OCI-LY1 (cell line): Measurements from ENCODE around the gene PRPF31.

Source experiments
- H2AFZ ChIP-seq: fragments of 200-600 bp; sonication (generic), shearing (Covaris generic); 2 replicates; pipeline ENCODE4 v1.6.0; 2014; ENCODE audit warnings: antibody characterized with exemption, mild to moderate bottlenecking, low read length
- H3F3A ChIP-seq: fragments of 200-600 bp; sonication (generic), shearing (Covaris generic); 2 replicates; pipeline ENCODE4 v1.6.0; 2014; ENCODE audit warnings: mild to moderate bottlenecking, antibody characterized with exemption, low read length, moderate library complexity; ENCODE audit not compliant: insufficient read depth
- H3K27ac ChIP-seq: fragments of 200-600 bp; sonication (generic); 2 replicates; pipeline ENCODE4 v1.5.1; 2014; ENCODE audit warnings: low read length, mixed run types, mild to moderate bottlenecking, low read depth; ENCODE audit not compliant: poor library complexity, severe bottlenecking
- H3K27me3 ChIP-seq: fragments of 200-600 bp; sonication (generic); 2 replicates; pipeline ENCODE4 v1.6.0; 2014; ENCODE audit warnings: antibody characterized with exemption, mild to moderate bottlenecking, low read length, moderate library complexity; ENCODE audit not compliant: insufficient read depth
- H3K36me3 ChIP-seq: fragments of 200-600 bp; sonication (generic); 2 replicates; pipeline ENCODE4 v1.6.1; 2014; ENCODE audit warnings: mild to moderate bottlenecking, antibody characterized with exemption, low read length, moderate library complexity, mixed read lengths; ENCODE audit not compliant: insufficient read depth
- H3K4me1 ChIP-seq: fragments of 200-600 bp; sonication (generic); 2 replicates; pipeline ENCODE4 v1.5.1; 2014; ENCODE audit warnings: mild to moderate bottlenecking, low read length, moderate library complexity; ENCODE audit not compliant: insufficient read depth, severe bottlenecking
- H3K4me2 ChIP-seq: fragments of 200-600 bp; sonication (generic), shearing (Covaris generic); 2 replicates; pipeline ENCODE4 v1.6.1; 2014; ENCODE audit warnings: low read length
- H3K4me3 ChIP-seq: fragments of 200-600 bp; sonication (generic); 2 replicates; pipeline ENCODE4 v1.5.1; 2014; ENCODE audit warnings: low read length, low read depth, mild to moderate bottlenecking, mixed read lengths; ENCODE audit not compliant: poor library complexity, severe bottlenecking
- H3K79me2 ChIP-seq: fragments of 200-600 bp; shearing (Covaris generic); 2 replicates; pipeline ENCODE4 v1.6.1; 2016; ENCODE audit warnings: mixed run types, low read length, mixed read lengths; ENCODE audit not compliant: insufficient read depth
- H3K9ac ChIP-seq: fragments of 200-600 bp; sonication (generic), shearing (Covaris generic); 2 replicates; pipeline ENCODE4 v1.6.1; 2014; ENCODE audit warnings: mild to moderate bottlenecking, low read length, mixed read lengths
- H3K9me2 ChIP-seq: fragments of 200-600 bp; sonication (generic), shearing (Covaris generic); 2 replicates; pipeline ENCODE4 v1.6.1; 2014; ENCODE audit warnings: low read depth, mild to moderate bottlenecking, low read length, mixed read lengths
- H3K9me3 ChIP-seq: fragments of 200-600 bp; shearing (Covaris generic); 2 replicates; pipeline ENCODE4 v1.6.1; 2014; ENCODE audit warnings: low read length, mixed read lengths
- H4K20me1 ChIP-seq: fragments of 200-600 bp; sonication (generic), shearing (Covaris generic); 2 replicates; pipeline ENCODE4 v1.6.0; 2016; ENCODE audit warnings: mild to moderate bottlenecking, low read length; ENCODE audit not compliant: insufficient read depth
- CTCF ChIP-seq: fragments of 200-600 bp; sonication (generic), shearing (Covaris generic); IDR thresholded peaks from 2 replicates; pipeline ENCODE4 v1.5.1; 2017; ENCODE audit warnings: mild to moderate bottlenecking, antibody characterized with exemption, low read length, moderate library complexity, mixed read lengths
- EZH2 ChIP-seq: fragments of 200-600 bp; sonication (generic), shearing (Covaris generic); IDR thresholded peaks from 2 replicates; pipeline ENCODE4 v1.8.0; 2017; ENCODE audit warnings: borderline replicate concordance, mixed run types, mild to moderate bottlenecking, antibody characterized with exemption, low read length, moderate library complexity, mixed read lengths

The PRPF31 gene

GRCh38 chr19:54074851-54075250, 40.7 kb upstream of the PRPF31 start:
- peaks cover 1% of the 10 kb centered on the region; the same call in 1 of the 2 replicates for H3K27me3 ChIP-seq
- no peak overlapping the region for H2AFZ ChIP-seq
- H3K4me1 ChIP-seq, result no peaks in the 10 kb centered on the region
- no peak overlapping the region for H3K4me3 ChIP-seq
- no peaks in the 10 kb centered on the region for H3K36me3 ChIP-seq
- H3K79me2 ChIP-seq, result no peaks in the 10 kb centered on the region
- H3K9ac ChIP-seq, result no peak overlapping the region
- H3F3A ChIP-seq, result no peaks in the 10 kb centered on the region
- TF ChIP-seq CTCF (no peak), EZH2 (no peak)
- H3K9me2 ChIP-seq, result no peaks in the 10 kb centered on the region
- no peaks in the 10 kb centered on the region for H4K20me1 ChIP-seq
- H3K9me3 ChIP-seq, result no peaks in the 10 kb centered on the region
- no peak overlapping the region for H3K4me2 ChIP-seq
- H3K27ac ChIP-seq, result no peak overlapping the region

- H3K9me2 ChIP-seq, result no peaks in the 10 kb centered on the region
- no peaks in the 10 kb centered on the region for H4K20me1 ChIP-seq
- no peak overlapping the region for H3K9ac ChIP-seq
- no peaks in the 10 kb centered on the region for H3F3A ChIP-seq
- H3K9me3 ChIP-seq, result no peaks in the 10 kb centered on the region
- no peaks in the 10 kb centered on the region for H3K4me1 ChIP-seq
- no peak overlapping the region for H3K4me3 ChIP-seq
- no peaks in the 10 kb centered on the region for H3K36me3 ChIP-seq
- TF ChIP-seq EZH2 (no peak), CTCF (no peak)
- no peaks in the 10 kb centered on the region for H3K79me2 ChIP-seq
- H3K27me3 ChIP-seq, result no peaks in the 10 kb centered on the region; the same call in 1 of the 2 replicates
- no peak overlapping the region for H2AFZ ChIP-seq
- H3K4me2 ChIP-seq, result no peak overlapping the region
- H3K27ac ChIP-seq, result no peak overlapping the region
Measured at GRCh38 chr19:54077334-54077733, 38.2 kb upstream of the PRPF31 start.

- H3F3A ChIP-seq, result no peaks in the 10 kb centered on the region
- no peaks in the 10 kb centered on the region; the same call in 1 of the 2 replicates for H3K27me3 ChIP-seq
- no peak within 1 kb of the TSS for H2AFZ ChIP-seq
- no peaks in the 10 kb centered on the region for H3K4me1 ChIP-seq
- H4K20me1 ChIP-seq, result no peaks in the 10 kb centered on the region
- no peak within 1 kb of the TSS for H3K4me2 ChIP-seq
- H3K79me2 ChIP-seq, result no peaks in the 10 kb centered on the region
- no peaks in the 10 kb centered on the region for H3K9me2 ChIP-seq
- no peak within 1 kb of the TSS for H3K4me3 ChIP-seq
- H3K9me3 ChIP-seq, result peaks cover 2% of the 10 kb centered on the region; the same call in 1 of the 2 replicates
- TF ChIP-seq EZH2, result no peak
- no peak for TF ChIP-seq CTCF
- no peaks in the 10 kb centered on the region for H3K36me3 ChIP-seq
- no peak within 1 kb of the TSS for H3K27ac ChIP-seq
- no peak within 1 kb of the TSS for H3K9ac ChIP-seq
Measured at GRCh38 chr19:54081032-54081431, 34.5 kb upstream of the PRPF31 start, which contains the start of gene TARM1. Gene TARM1, minus strand, starts transcription at chr19:54081365. Its CDS starts 25 bp downstream, at chr19:54081340.
